ENCODE data around the gene ZNF90.
"Not testable (repeated sequence)": the region's sequence is repeated elsewhere in the genome, so short reads cannot be mapped to it uniquely, and the experiment has no call there.

DNA sequence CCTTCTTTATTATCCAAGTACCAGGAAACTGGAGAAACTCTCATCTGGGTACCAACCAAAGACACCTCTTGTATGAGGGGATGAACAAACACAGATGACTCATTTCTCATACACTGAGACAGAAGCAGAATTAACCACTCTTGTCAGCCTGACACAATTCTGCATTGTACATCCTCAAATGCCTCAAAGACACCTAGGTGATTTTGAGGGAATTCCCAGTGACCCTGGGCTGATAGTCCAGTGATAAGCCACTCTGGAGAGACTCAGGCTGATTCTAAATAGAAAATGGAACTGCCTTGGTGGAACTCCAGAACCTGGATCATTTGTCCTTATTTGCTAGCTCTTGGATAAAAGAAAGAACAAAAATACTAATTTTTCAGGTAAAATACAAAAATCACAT is 19.1 kb upstream of the ZNF90 start:
- TF ChIP-seq EZH2 (optimal IDR thresholded peaks at IDR 0.05; ENCODE audit: low read depth, low read length); CTCF (IDR thresholded peaks at IDR 0.05; ENCODE audit: low read length); EZH2phosphoT487 (IDR thresholded peaks at IDR 0.05; ENCODE audit: low read length): not testable (repeated sequence)
